Sigmoid colon (tissue), 7 donors: ENCODE data around the gene UNCX. TPM values are rescaled to one million over a fixed set of nuclear protein-coding genes. Genes with fewer than 3 reads are reported as not detected.

Source experiments
- DNase-seq: peaks from one replicate; pipeline ENCODE4 v3.0.0-alpha.2; 2019
- H3K27ac ChIP-seq, 4 donors: fragments of 200-600 bp; sonication (generic); one replicate each; pipeline ENCODE4 v1.5.1; 2016 to 2019; ENCODE audit warnings: mild to moderate bottlenecking in 1 of 4
- H3K27me3 ChIP-seq, 3 donors: fragments of 200-600 bp; sonication (generic); one replicate each; pipeline ENCODE4 v1.5.1; 2019; ENCODE audit warnings: mild to moderate bottlenecking in 1 of 3
- H3K36me3 ChIP-seq, 4 donors: fragments of 200-600 bp; sonication (generic); one replicate each; pipeline ENCODE4 v1.5.1; 2016 to 2019
- H3K4me1 ChIP-seq, 4 donors: fragments of 200-600 bp; sonication (generic); one replicate each; pipeline ENCODE4 v1.5.1; 2017 to 2019
- H3K4me3 ChIP-seq, 4 donors: fragments of 200-600 bp; sonication (generic); one replicate each; pipeline ENCODE4 v1.5.1; 2017 to 2019; ENCODE audit warnings: mild to moderate bottlenecking in 2 of 4, moderate library complexity in 1 of 4
- H3K9me3 ChIP-seq, 4 donors: fragments of 200-600 bp in 3 of 4; sonication (generic) in 3 of 4; one replicate each; pipeline versions ENCODE4 v1.5.1 to v1.6.1; 2013 to 2019
- EP300 ChIP-seq, 4 donors: sonication (generic); formaldehyde crosslinking; IDR thresholded peaks; one replicate each; pipeline ENCODE4 v1.6.1; 2017; ENCODE audit warnings: antibody characterized with exemption in 4 of 4
- POLR2A ChIP-seq, 2 donors: fragments of 450-650 bp; IDR thresholded peaks; one replicate each; pipeline ENCODE4 v1.6.1; 2016; ENCODE audit warnings: antibody characterized with exemption in 2 of 2, mild to moderate bottlenecking in 2 of 2, moderate library complexity in 2 of 2
- POLR2AphosphoS5 ChIP-seq, 4 donors: sonication (generic); formaldehyde crosslinking; IDR thresholded peaks; one replicate each; pipeline ENCODE4 v1.6.1; 2017; ENCODE audit warnings: antibody characterized with exemption in 4 of 4
- WGBS, 2 donors: extraction: QIAGEN DNeasy Blood & Tissue Kit; methylation state at CpG; one replicate each; pipeline ENCODE4 v1.1.7; 2013; 5-methylcytosine and 5-hydroxymethylcytosine counted together
- intact Hi-C: fragments of 100-400 bp; cut with DNase I; formaldehyde crosslinking; loops from one replicate; pipeline ENCODE4 v1.15.1; 2023
- polyA plus RNA-seq, 3 donors: library from polyadenylated mRNA; stranded (reverse); fragments of 200-250 nt; gene quantifications; one replicate each; pipeline ENCODE4 v1.2.3, GENCODE V29; 2013
- total RNA-seq, 4 donors: library from RNA; depleted of rRNA; stranded (reverse); fragments of >200 nt; gene quantifications; one replicate each; pipeline ENCODE4 v1.1.0, GENCODE V29; 2016
- TF ChIP-seq, protein P1 (sequence below), 4 experiments: fragments of 450-650 bp in 3 of 4; fragments of 200-600 bp in 1 of 4; IDR thresholded peaks; one replicate each; pipeline ENCODE4 v1.5.1; 2016 to 2019; ENCODE audit warnings: antibody characterized with exemption in 4 of 4, mild to moderate bottlenecking in 3 of 4, moderate library complexity in 2 of 4
- donor health status: healthy with polysubstance abuse.
- donor health status: Bipolar disorder and iron deficiency.
- donor health status: healthy.

Gene UNCX
- total and polyA plus RNA-seq, 7 donors = not detected

DNA sequence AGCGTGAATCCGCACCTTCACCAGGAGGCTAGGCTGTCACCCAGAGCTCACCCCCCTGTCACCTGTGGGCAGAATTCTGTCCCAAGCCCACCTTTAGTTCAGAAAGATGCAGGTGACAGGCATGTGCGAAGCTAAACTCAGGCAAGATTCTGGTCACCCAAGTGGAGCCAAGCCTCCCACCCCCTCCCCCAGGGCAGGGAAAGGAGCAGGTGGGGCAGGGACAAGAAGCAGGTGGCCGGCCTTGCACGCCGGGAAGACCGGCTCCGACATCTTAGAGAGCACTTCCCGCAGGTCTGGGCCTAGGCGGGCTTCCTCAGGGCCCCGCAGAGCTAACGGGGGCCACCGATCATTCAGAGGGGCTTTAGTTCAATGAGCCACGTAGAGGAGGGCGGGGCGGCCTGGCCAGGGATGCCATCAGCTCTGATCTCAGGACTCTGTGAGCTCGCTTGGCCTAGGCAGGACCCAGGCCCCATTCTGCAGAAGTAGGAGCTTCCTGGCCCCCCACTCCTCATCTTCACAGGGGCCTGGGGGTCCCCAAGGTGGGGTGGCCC is 19.9 kb downstream of the UNCX start:
- Histone ChIP-seq H3K27me3 (peaks cover 24 to 97% (median 81%) of the 10 kb centered on the region in 3 donors), H3K9me3 (no peaks in the 10 kb centered on the region), H3K4me1 (peaks cover 0 to 12% (median 10%) of the 10 kb centered on the region in 4 donors), H3K36me3 (no peaks in the 10 kb centered on the region), H3K4me3 (no peak overlapping the region), H3K27ac (no peak overlapping the region)
- 60 to 81% methylated on average over 17 of the region's 17 CpGs for WGBS, 2 donors
- DNase-seq = no peak
- TF ChIP-seq, protein P1, sequence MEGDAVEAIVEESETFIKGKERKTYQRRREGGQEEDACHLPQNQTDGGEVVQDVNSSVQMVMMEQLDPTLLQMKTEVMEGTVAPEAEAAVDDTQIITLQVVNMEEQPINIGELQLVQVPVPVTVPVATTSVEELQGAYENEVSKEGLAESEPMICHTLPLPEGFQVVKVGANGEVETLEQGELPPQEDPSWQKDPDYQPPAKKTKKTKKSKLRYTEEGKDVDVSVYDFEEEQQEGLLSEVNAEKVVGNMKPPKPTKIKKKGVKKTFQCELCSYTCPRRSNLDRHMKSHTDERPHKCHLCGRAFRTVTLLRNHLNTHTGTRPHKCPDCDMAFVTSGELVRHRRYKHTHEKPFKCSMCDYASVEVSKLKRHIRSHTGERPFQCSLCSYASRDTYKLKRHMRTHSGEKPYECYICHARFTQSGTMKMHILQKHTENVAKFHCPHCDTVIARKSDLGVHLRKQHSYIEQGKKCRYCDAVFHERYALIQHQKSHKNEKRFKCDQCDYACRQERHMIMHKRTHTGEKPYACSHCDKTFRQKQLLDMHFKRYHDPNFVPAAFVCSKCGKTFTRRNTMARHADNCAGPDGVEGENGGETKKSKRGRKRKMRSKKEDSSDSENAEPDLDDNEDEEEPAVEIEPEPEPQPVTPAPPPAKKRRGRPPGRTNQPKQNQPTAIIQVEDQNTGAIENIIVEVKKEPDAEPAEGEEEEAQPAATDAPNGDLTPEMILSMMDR (IDR thresholded peaks at IDR 0.05) = no peak
- TF ChIP-seq POLR2A (IDR thresholded peaks at IDR 0.05) (no peak), POLR2AphosphoS5 (IDR thresholded peaks at IDR 0.05) (no peak), EP300 (IDR thresholded peaks at IDR 0.05) (no peak)
- intact Hi-C loops = no loop called here

DNA sequence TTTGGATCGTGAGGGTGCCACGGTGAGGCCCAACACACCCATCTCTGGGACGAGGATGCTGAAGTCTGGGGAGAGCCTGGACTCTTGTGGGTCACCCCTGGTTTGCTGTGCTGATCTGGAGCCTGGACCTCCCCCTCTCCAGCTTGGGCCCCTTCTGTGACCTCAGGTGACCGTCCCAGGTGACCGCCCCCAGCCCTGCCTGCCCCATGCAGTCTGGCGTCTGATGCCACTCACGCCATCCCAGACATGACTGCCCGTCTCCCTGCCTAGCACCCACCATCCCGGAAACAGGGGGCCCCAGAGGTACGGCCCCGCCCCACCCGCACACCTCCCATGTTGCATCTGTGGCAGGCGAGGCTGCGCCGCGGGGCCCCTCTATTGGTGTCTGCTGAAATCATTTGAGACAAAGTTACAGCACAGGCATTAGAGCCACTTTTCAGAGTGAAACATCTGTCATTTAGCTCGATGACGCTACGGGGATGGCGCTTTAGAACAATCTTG is 21.1 kb downstream of the UNCX start:
- Histone ChIP-seq H3K27me3 (peaks cover 14 to 94% (median 76%) of the 10 kb centered on the region in 3 donors), H3K27ac (no peak overlapping the region), H3K36me3 (no peaks in the 10 kb centered on the region), H3K9me3 (no peaks in the 10 kb centered on the region), H3K4me1 (peaks cover 0 to under 1% (median 0%) of the 10 kb centered on the region in 4 donors), H3K4me3 (no peak overlapping the region)
- DNase-seq = no peak
- TF ChIP-seq POLR2A (IDR thresholded peaks at IDR 0.05) = no peak
- TF ChIP-seq, protein P1 (IDR thresholded peaks at IDR 0.05) = no peak
- no peak for TF ChIP-seq EP300 (IDR thresholded peaks at IDR 0.05)
- no peak for TF ChIP-seq POLR2AphosphoS5 (IDR thresholded peaks at IDR 0.05)
- whole genome bisulfite sequencing, 2 donors = 46 to 59% methylated on average over 20 of the region's 20 CpGs
- intact Hi-C loops = no loop called here

DNA sequence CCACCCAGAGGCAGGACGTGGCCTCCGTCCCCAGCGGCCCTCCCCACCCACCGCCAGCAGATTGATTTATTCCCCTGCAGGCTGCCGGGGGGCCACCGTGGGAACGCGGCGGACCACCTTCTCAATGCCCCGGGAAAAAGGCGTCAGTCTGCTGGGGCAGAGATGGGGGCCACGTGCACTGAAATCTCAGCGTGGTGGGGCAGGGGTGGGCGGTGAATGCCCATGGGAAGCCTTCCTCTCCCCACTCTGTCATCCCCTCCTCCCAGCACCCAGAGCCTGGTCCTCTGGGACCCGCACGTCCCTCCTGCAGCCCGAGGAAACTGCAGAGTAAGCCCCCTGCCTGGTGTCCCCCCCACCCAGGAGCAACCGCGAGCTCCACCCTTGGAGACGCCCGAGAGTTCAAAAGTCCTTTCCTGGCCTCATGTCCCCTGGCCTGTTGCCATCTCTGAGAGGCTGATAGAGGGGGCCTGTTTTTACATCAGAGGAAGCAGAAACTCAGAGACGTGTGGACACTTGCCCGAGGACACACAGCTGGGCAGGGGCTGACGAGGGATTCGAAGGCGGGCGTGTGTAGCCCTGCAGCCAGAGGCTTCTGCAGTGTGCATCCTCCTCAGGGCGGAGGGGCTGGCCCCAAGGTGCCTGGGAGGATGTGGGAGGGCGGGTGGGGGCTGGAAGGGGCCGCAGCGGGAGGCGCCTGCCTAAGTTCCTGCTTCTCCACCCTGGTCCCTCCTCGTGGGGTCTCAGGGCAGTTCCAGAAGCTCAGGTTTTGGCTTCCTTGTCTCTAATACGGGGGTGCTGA is 21.8 kb downstream of the UNCX start:
- TF ChIP-seq POLR2A (IDR thresholded peaks at IDR 0.05) = no peak
- TF ChIP-seq POLR2AphosphoS5 (IDR thresholded peaks at IDR 0.05) = no peak
- TF ChIP-seq EP300 (IDR thresholded peaks at IDR 0.05) = no peak
- TF ChIP-seq, protein P1 (IDR thresholded peaks at IDR 0.05) = no peak
- 16 to 24% methylated on average over 34 of the region's 34 CpGs for WGBS, 2 donors
- peaks cover 10 to 93% (median 73%) of the 10 kb centered on the region in 3 donors for H3K27me3 ChIP-seq
- no peak overlapping the region for H3K4me3 ChIP-seq
- H3K4me1 ChIP-seq = no peaks in the 10 kb centered on the region
- no peak overlapping the region for H3K27ac ChIP-seq
- intact Hi-C loops = no loop called here
- no peaks in the 10 kb centered on the region for H3K36me3 ChIP-seq
- H3K9me3 ChIP-seq = no peaks in the 10 kb centered on the region
- DNase-seq = no peak

DNA sequence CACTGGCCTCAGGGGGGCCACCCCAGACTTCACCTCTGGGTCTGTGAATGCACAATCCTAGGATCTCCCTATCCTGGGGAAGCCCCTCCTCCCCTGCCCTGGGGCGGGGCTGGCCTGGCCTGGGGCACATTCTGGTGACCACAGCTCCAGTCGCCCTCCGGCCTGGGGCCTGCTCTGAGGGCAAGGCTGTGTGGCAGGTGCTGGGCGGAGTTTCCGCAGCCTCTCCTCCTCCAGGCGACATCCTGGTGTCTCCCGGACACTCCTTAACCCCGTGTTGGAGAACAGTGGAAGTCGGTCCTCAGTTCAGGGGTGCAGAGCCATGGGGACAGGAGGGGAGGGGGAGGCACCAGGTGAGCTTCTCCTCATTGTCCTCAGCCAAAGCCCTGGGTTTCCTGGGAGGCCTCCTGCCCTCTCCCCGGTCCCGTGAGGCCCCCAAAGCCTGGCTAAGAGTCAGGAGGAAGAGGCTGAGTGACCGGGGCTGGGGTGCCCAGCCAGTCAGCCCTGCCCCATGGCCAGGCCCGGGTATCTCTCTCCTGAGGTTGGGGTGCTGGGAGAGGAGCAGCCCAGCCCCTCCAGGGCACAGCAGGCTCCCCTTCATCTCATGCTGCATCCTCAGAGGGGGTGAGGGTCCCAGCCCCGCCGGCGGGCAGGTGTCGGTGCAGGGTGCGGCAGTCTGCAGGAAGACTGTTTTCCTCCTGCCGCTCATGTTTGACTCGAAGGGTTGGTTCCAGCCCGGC is 22.6 kb downstream of the UNCX start:
- TF ChIP-seq EP300 (IDR thresholded peaks at IDR 0.05) = no peak
- 22 to 34% methylated on average over 21 of the region's 21 CpGs for WGBS, 2 donors
- Histone ChIP-seq H3K9me3 (no peaks in the 10 kb centered on the region), H3K27me3 (peaks cover 3 to 93% (median 73%) of the 10 kb centered on the region in 3 donors), H3K36me3 (no peaks in the 10 kb centered on the region), H3K4me3 (no peak overlapping the region), H3K4me1 (no peaks in the 10 kb centered on the region), H3K27ac (no peak overlapping the region)
- intact Hi-C loops = no loop called here
- no peak for DNase-seq
